Endothelial cell (in vitro differentiated cells): ENCODE measurements around the gene AASDHPPT. TPM values are rescaled to one million over a fixed set of nuclear protein-coding genes. Genes with fewer than 3 reads are reported as not detected.

Experiments
- DNase-seq: peaks from one replicate; pipeline ENCODE4 v3.0.0; 2021; ENCODE audit warnings: low spot score
- H3K27ac Mint-ChIP-seq: one replicate; pipeline ENCODE4 v1.8.0; 2021; ENCODE audit warnings: mixed read lengths, inconsistent platforms; ENCODE audit not compliant: unreplicated experiment
- H3K27me3 Mint-ChIP-seq: one replicate; pipeline ENCODE4 v1.8.0; 2021; ENCODE audit warnings: mild to moderate bottlenecking, moderate library complexity, mixed read lengths, inconsistent platforms; ENCODE audit not compliant: unreplicated experiment
- H3K36me3 Mint-ChIP-seq: one replicate; pipeline ENCODE4 v1.8.0; 2021; ENCODE audit warnings: mild to moderate bottlenecking, low read depth, mixed read lengths, inconsistent platforms; ENCODE audit not compliant: unreplicated experiment
- H3K4me1 Mint-ChIP-seq: one replicate; pipeline ENCODE4 v1.8.0; 2021; ENCODE audit warnings: mild to moderate bottlenecking, mixed read lengths, inconsistent platforms; ENCODE audit not compliant: unreplicated experiment
- H3K4me3 Mint-ChIP-seq: one replicate; pipeline ENCODE4 v1.8.0; 2021; ENCODE audit warnings: mild to moderate bottlenecking, mixed read lengths, inconsistent platforms; ENCODE audit not compliant: unreplicated experiment
- H3K9me3 Mint-ChIP-seq: one replicate; pipeline ENCODE4 v1.8.0; 2021; ENCODE audit warnings: mixed read lengths, inconsistent platforms; ENCODE audit not compliant: unreplicated experiment
- total RNA-seq: library from RNA; stranded (reverse); fragmentation: NEBNext Ultra II Directional; extraction: Animal tissue kit (Norgen Biotek cat#: 25700); gene quantifications from one replicate; pipeline ENCODE4 v1.2.1, GENCODE V29; 2021; ENCODE audit not compliant: unreplicated experiment
- TF ChIP-seq, protein P1 (sequence below): fragments of 200-600 bp; sonication (generic); IDR thresholded peaks from one replicate; pipeline ENCODE4 v1.5.0; 2021; ENCODE audit warnings: antibody characterized with exemption; ENCODE audit not compliant: unreplicated experiment

Gene AASDHPPT
- total RNA-seq, 1 donor from 2014 or later, result 26.7 TPM

- Mint-ChIP-seq H3K36me3 (no peaks in the 10 kb centered on the region), H3K4me3 (no peak overlapping the region), H3K27ac (no peak overlapping the region), H3K4me1 (no peaks in the 10 kb centered on the region), H3K9me3 (no peaks in the 10 kb centered on the region), H3K27me3 (no peaks in the 10 kb centered on the region)
- DNase-seq, result no peak
- TF ChIP-seq, protein P1, sequence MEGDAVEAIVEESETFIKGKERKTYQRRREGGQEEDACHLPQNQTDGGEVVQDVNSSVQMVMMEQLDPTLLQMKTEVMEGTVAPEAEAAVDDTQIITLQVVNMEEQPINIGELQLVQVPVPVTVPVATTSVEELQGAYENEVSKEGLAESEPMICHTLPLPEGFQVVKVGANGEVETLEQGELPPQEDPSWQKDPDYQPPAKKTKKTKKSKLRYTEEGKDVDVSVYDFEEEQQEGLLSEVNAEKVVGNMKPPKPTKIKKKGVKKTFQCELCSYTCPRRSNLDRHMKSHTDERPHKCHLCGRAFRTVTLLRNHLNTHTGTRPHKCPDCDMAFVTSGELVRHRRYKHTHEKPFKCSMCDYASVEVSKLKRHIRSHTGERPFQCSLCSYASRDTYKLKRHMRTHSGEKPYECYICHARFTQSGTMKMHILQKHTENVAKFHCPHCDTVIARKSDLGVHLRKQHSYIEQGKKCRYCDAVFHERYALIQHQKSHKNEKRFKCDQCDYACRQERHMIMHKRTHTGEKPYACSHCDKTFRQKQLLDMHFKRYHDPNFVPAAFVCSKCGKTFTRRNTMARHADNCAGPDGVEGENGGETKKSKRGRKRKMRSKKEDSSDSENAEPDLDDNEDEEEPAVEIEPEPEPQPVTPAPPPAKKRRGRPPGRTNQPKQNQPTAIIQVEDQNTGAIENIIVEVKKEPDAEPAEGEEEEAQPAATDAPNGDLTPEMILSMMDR, result no peak
These were observed 55.3 kb downstream of the AASDHPPT start for GRCh38 chr11:106132582-106133354.

DNA sequence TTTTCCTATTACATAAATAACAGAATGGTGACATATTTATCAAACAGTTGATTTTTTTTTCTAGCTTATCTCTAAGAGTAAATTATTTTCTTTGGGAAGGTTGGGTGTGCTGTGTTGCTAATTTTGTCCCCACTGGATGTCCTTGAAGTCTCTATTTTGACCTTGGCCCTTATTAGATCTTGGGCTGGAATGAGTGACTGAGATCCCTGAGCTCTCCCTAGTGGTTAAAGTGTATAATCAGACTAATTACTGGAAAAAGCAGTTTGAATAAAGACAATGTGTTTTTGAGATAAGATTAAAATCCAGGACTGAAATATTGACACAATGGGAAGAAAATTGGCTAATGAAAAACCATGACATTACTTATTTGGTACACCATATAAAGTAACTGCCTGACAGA lies 56.1 kb downstream of the AASDHPPT start:
- no peaks in the 10 kb centered on the region for H3K4me1 Mint-ChIP-seq
- no peaks in the 10 kb centered on the region for H3K27me3 Mint-ChIP-seq
- no peak overlapping the region for H3K4me3 Mint-ChIP-seq
- H3K36me3 Mint-ChIP-seq, result no peaks in the 10 kb centered on the region
- TF ChIP-seq, protein P1, result no peak
- no peaks in the 10 kb centered on the region for H3K9me3 Mint-ChIP-seq
- H3K27ac Mint-ChIP-seq, result no peak overlapping the region
- no peak for DNase-seq

- H3K4me1 Mint-ChIP-seq, result no peaks in the 10 kb centered on the region
- no peak for DNase-seq
- TF ChIP-seq, protein P1, result no peak
- no peak overlapping the region for H3K4me3 Mint-ChIP-seq
- no peaks in the 10 kb centered on the region for H3K9me3 Mint-ChIP-seq
- H3K27me3 Mint-ChIP-seq, result peaks cover 2% of the 10 kb centered on the region
- H3K27ac Mint-ChIP-seq, result no peak overlapping the region
- H3K36me3 Mint-ChIP-seq, result no peaks in the 10 kb centered on the region
These were observed 59.6 kb downstream of the AASDHPPT start for GRCh38 chr11:106137061-106137460.

DNA sequence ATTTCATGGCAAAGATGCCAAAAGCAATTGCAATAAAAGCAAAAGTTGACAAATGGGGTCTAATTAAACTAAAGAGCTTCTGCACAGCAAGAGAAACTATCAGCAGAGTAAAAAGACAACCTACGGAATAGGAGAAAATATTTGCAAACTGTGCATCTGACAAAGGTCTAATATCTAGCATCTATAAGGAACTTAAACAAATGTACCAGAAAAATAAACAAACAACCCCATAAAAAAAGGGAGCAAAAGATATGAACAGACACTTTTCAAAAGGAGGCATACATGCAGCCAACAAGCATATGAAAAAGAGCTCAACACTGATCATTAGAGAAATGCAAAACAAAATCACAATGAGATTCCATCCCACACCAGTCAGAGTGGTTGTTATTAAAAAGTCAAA lies 60.3 kb downstream of the AASDHPPT start:
- TF ChIP-seq, protein P1, result no peak
- H3K36me3 Mint-ChIP-seq, result no peaks in the 10 kb centered on the region
- no peak for DNase-seq
- no peak overlapping the region for H3K4me3 Mint-ChIP-seq
- H3K4me1 Mint-ChIP-seq, result no peaks in the 10 kb centered on the region
- H3K9me3 Mint-ChIP-seq, result peaks cover 5% of the 10 kb centered on the region
- H3K27me3 Mint-ChIP-seq, result peaks cover 2% of the 10 kb centered on the region
- H3K27ac Mint-ChIP-seq, result no peak overlapping the region

Other genes starting within 250 kb of the AASDHPPT start
- gene MSANTD4, start 55.4 kb upstream of the AASDHPPT start, total RNA-seq, result 14.5 TPM
- gene KBTBD3, start 315 bp upstream of the AASDHPPT start, total RNA-seq, result 3.1 TPM